Natural killer cell (primary cell): ENCODE data around the gene GRM8. TPM values are rescaled to one million over a fixed set of nuclear protein-coding genes. Genes with fewer than 3 reads are reported as not detected.

Experiments
- ATAC-seq, 3 donors: fragments of 150-1000 bp in 2 of 3; fragments of 200-7000 bp in 1 of 3; cut with Tn5 transposase; 1 replicate in 1 of 3; 2 replicates in 2 of 3; pipeline ENCODE4 v1.10.0; 2021; ENCODE audit warnings: mild to moderate bottlenecking in 2 of 3, moderate library complexity in 2 of 3
- DNase-seq, 2 donors: peaks; one replicate each; pipeline versions ENCODE4 v3.0.0 to v3.0.0-alpha.2; 2013 to 2021; ENCODE audit warnings: mixed read lengths in 1 of 2
- H3K27ac ChIP-seq: one replicate; pipeline ENCODE4 v1.5.1; 2013; ENCODE audit warnings: mild to moderate bottlenecking, low read length
- H3K27me3 ChIP-seq: one replicate; pipeline ENCODE4 v1.6.1; 2013; ENCODE audit warnings: low read length; ENCODE audit not compliant: control insufficient read depth, insufficient read depth
- H3K36me3 ChIP-seq: one replicate; pipeline ENCODE4 v1.6.1; 2013; ENCODE audit warnings: low read length; ENCODE audit not compliant: control insufficient read depth, insufficient read depth
- H3K4me1 ChIP-seq: one replicate; pipeline ENCODE4 v1.6.1; 2013; ENCODE audit warnings: low read length; ENCODE audit not compliant: control insufficient read depth, insufficient read depth
- H3K4me3 ChIP-seq: one replicate; pipeline ENCODE4 v1.5.1; 2013; ENCODE audit warnings: low read length
- H3K9me3 ChIP-seq: one replicate; pipeline ENCODE4 v1.6.1; 2013; ENCODE audit warnings: low read length; ENCODE audit not compliant: control insufficient read depth, insufficient read depth
- H3K27ac Mint-ChIP-seq, 2 donors: one replicate each; pipeline ENCODE4 v1.8.0; 2022; ENCODE audit warnings: mild to moderate bottlenecking in 2 of 2, mixed read lengths in 2 of 2, moderate library complexity in 1 of 2
- H3K27me3 Mint-ChIP-seq, 2 donors: one replicate each; pipeline ENCODE4 v1.8.0; 2022; ENCODE audit warnings: low read depth in 2 of 2, mixed read lengths in 2 of 2
- H3K36me3 Mint-ChIP-seq: one replicate; pipeline ENCODE4 v1.8.0; 2022; ENCODE audit warnings: mixed read lengths
- H3K4me1 Mint-ChIP-seq, 2 donors: one replicate each; pipeline ENCODE4 v1.8.0; 2022; ENCODE audit warnings: mixed read lengths in 2 of 2
- H3K4me3 Mint-ChIP-seq: one replicate; pipeline ENCODE4 v1.8.0; 2022; ENCODE audit warnings: mild to moderate bottlenecking, moderate library complexity, mixed read lengths
- H3K9me3 Mint-ChIP-seq, 2 donors: one replicate each; pipeline ENCODE4 v1.8.0; 2022; ENCODE audit warnings: mixed read lengths in 2 of 2
- CTCF ChIP-seq: fragments of 200-600 bp; IDR thresholded peaks from one replicate; pipeline ENCODE4 v1.8.0; 2022; ENCODE audit warnings: antibody characterized with exemption
- WGBS: methylation state at CpG from one replicate; pipeline ENCODE4 v1.1.7; 2013; ENCODE audit warnings: missing lambda C conversion rate; ENCODE audit not compliant: insufficient coverage; 5-methylcytosine and 5-hydroxymethylcytosine counted together
- intact Hi-C: fragments of 100-400 bp; cut with micrococcal nuclease; formaldehyde crosslinking; loops from one replicate; pipeline ENCODE4 v1.14.2; 2022
- total RNA-seq, 4 donors: library from RNA; stranded (reverse); fragments of 120-200 nt in 1 of 4; gene quantifications; one replicate each; pipeline versions ENCODE4 v1.2.3 to v1.2.4, GENCODE V29; 2013 to 2022

GRM8 gene
- total RNA-seq, 3 donors from 2014 or later (not counting 1 experiment from before 2014, with no cell fraction given), result not detected

- H3K27me3 ChIP-seq, result peaks cover 19% of the 10 kb centered on the region
- Mint-ChIP-seq H3K27ac (no peak overlapping the region), H3K36me3 (no peaks in the 10 kb centered on the region), H3K9me3 (no peaks in the 10 kb centered on the region), H3K27me3 (peaks cover 44 to 84% of the 10 kb centered on the region in 2 donors), H3K4me1 (peaks cover 0 to 1% of the 10 kb centered on the region in 2 donors), H3K4me3 (no peak overlapping the region)
- intact Hi-C loops, result no loop called here
- ATAC-seq, result no peak
- H3K36me3 ChIP-seq, result no peaks in the 10 kb centered on the region
- no peak for DNase-seq
- 50% methylated on average over 1 of the region's 1 CpG for WGBS
- no peak overlapping the region for H3K4me3 ChIP-seq
- H3K9me3 ChIP-seq, result no peaks in the 10 kb centered on the region
- TF ChIP-seq CTCF, result no peak
- H3K27ac ChIP-seq, result no peak overlapping the region
- H3K4me1 ChIP-seq, result no peaks in the 10 kb centered on the region
Measured at GRCh38 chr7:127245607-127246006, 7.1 kb downstream of the GRM8 start.

GRCh38 chr7:127245002-127245401, 7.7 kb downstream of the GRM8 start:
- peaks cover 16% of the 10 kb centered on the region for H3K27me3 ChIP-seq
- no peak overlapping the region for H3K4me3 Mint-ChIP-seq
- H3K4me3 ChIP-seq, result no peak overlapping the region
- WGBS, result 86% methylated on average over 1 of the region's 3 CpGs
- H3K9me3 ChIP-seq, result no peaks in the 10 kb centered on the region
- ATAC-seq (no peak), DNase-seq (no peak)
- no peaks in the 10 kb centered on the region for H3K36me3 Mint-ChIP-seq
- no peaks in the 10 kb centered on the region for H3K4me1 ChIP-seq
- no peaks in the 10 kb centered on the region for H3K9me3 Mint-ChIP-seq
- intact Hi-C loops, result no loop called here
- no peak overlapping the region for H3K27ac Mint-ChIP-seq
- TF ChIP-seq CTCF, result no peak
- no peaks in the 10 kb centered on the region for H3K4me1 Mint-ChIP-seq
- no peaks in the 10 kb centered on the region for H3K36me3 ChIP-seq
- H3K27ac ChIP-seq, result no peak overlapping the region
- peaks cover 43 to 84% of the 10 kb centered on the region in 2 donors for H3K27me3 Mint-ChIP-seq

- H3K9me3 Mint-ChIP-seq, result no peaks in the 10 kb centered on the region
- no peaks in the 10 kb centered on the region for H3K4me1 Mint-ChIP-seq
- Histone ChIP-seq H3K27me3 (peaks cover 5% of the 10 kb centered on the region), H3K36me3 (no peaks in the 10 kb centered on the region), H3K27ac (no peak overlapping the region), H3K9me3 (no peaks in the 10 kb centered on the region), H3K4me1 (no peaks in the 10 kb centered on the region), H3K4me3 (no peak overlapping the region)
- peaks cover 44 to 68% of the 10 kb centered on the region in 2 donors for H3K27me3 Mint-ChIP-seq
- ATAC-seq (no peak), DNase-seq (peak in 1 of 2 donors; percentile 11)
- TF ChIP-seq CTCF, result no peak
- intact Hi-C loops, result no loop called here
- H3K36me3 Mint-ChIP-seq, result no peaks in the 10 kb centered on the region
- H3K27ac Mint-ChIP-seq, result no peak overlapping the region
- H3K4me3 Mint-ChIP-seq, result no peak overlapping the region
- 93% methylated on average over 5 of the region's 6 CpGs for WGBS
Measured at GRCh38 chr7:127239814-127240213, 12.9 kb downstream of the GRM8 start.

GRCh38 chr7:127233630-127234029, 19.1 kb downstream of the GRM8 start:
- DNase-seq, result no peak
- H3K9me3 Mint-ChIP-seq, result no peaks in the 10 kb centered on the region
- no peak overlapping the region for H3K4me3 Mint-ChIP-seq
- intact Hi-C loops, result no loop called here
- H3K27ac ChIP-seq, result no peak overlapping the region
- no peaks in the 10 kb centered on the region for H3K36me3 ChIP-seq
- H3K4me3 ChIP-seq, result no peak overlapping the region
- H3K27me3 ChIP-seq, result no peaks in the 10 kb centered on the region
- no peak for ATAC-seq
- no peaks in the 10 kb centered on the region for H3K9me3 ChIP-seq
- TF ChIP-seq CTCF, result no peak
- H3K27ac Mint-ChIP-seq, result no peak overlapping the region
- H3K4me1 Mint-ChIP-seq, result no peaks in the 10 kb centered on the region
- H3K27me3 Mint-ChIP-seq, result peaks cover 18 to 19% of the 10 kb centered on the region in 2 donors
- H3K4me1 ChIP-seq, result no peaks in the 10 kb centered on the region
- no peaks in the 10 kb centered on the region for H3K36me3 Mint-ChIP-seq
- 89% methylated on average over 2 of the region's 2 CpGs for WGBS
